HepG2 (cell line): ENCODE results near the gene OXLD1. TPM values are rescaled to one million over a fixed set of nuclear protein-coding genes. Genes with fewer than 3 reads are reported as not detected.

Source experiments
- ASH2L ChIP-seq: fragments of 300-600, 200-600 bp; sonication (generic); IDR thresholded peaks from 2 replicates; pipeline ENCODE4 v1.7.0; 2017; ENCODE audit warnings: low read depth, mild to moderate bottlenecking, moderate library complexity, mixed read lengths, low read length; ENCODE audit not compliant: insufficient read length
- KDM5A ChIP-seq: fragments of 200-600 bp; sonication (generic); IDR thresholded peaks from 2 replicates; pipeline ENCODE4 v1.7.0; 2018; ENCODE audit warnings: antibody characterized with exemption, mild to moderate bottlenecking, low read length, borderline replicate concordance
- KLF12 ChIP-seq: sonication (generic); formaldehyde crosslinking; IDR thresholded peaks from 2 replicates; pipeline ENCODE4 v1.4.0; 2020; ENCODE audit warnings: missing genetic modification reagents, borderline replicate concordance
- MED8 ChIP-seq: sonication (generic); formaldehyde crosslinking; IDR thresholded peaks from 2 replicates; pipeline ENCODE4 v1.8.1; 2023; ENCODE audit warnings: mild to moderate bottlenecking, missing genetic modification reagents; ENCODE audit not compliant: insufficient replicate concordance
- NFKB2 ChIP-seq: sonication (generic); formaldehyde crosslinking; IDR thresholded peaks from 2 replicates; pipeline ENCODE4 v1.4.0; 2020; ENCODE audit warnings: missing genetic modification reagents, borderline replicate concordance
- SPEN ChIP-seq: sonication (generic); formaldehyde crosslinking; IDR thresholded peaks from 2 replicates; pipeline ENCODE4 v1.5.1; 2020; ENCODE audit warnings: low read depth, mild to moderate bottlenecking, missing genetic modification reagents
- SRF ChIP-seq: IDR thresholded peaks from 2 replicates; pipeline ENCODE4 v1.6.1; 2011; ENCODE audit warnings: mild to moderate bottlenecking, low read depth, low read length, moderate library complexity
- SSRP1 ChIP-seq: IDR thresholded peaks from 2 replicates; pipeline ENCODE4 v1.6.1; 2016; ENCODE audit warnings: control low read depth
- SYNCRIP ChIP-seq: fragments of 200-400 bp; formaldehyde crosslinking; IDR thresholded peaks from 2 replicates; pipeline ENCODE4 v1.6.1; 2018; ENCODE audit warnings: mild to moderate bottlenecking, low read depth, low read length; ENCODE audit not compliant: insufficient read depth
- TEAD3 ChIP-seq: optimal IDR thresholded peaks from 2 replicates; pipeline ENCODE3; 2016; ENCODE audit warnings: borderline replicate concordance
- XRCC5 ChIP-seq: fragments of 200-400 bp; formaldehyde crosslinking; optimal IDR thresholded peaks from 2 replicates; pipeline ENCODE3; 2017; ENCODE audit warnings: mild to moderate bottlenecking, low read length
- ZBTB42 ChIP-seq: sonication (generic); formaldehyde crosslinking; IDR thresholded peaks from 2 replicates; pipeline ENCODE4 v1.5.0; 2020; ENCODE audit warnings: mild to moderate bottlenecking, missing genetic modification reagents
- ZFP41 ChIP-seq: sonication (generic); formaldehyde crosslinking; IDR thresholded peaks from 2 replicates; pipeline ENCODE4 v1.4.0; 2020; ENCODE audit warnings: mild to moderate bottlenecking, missing genetic modification reagents, borderline replicate concordance
- ZNF18 ChIP-seq: sonication (generic); formaldehyde crosslinking; IDR thresholded peaks from 2 replicates; pipeline ENCODE4 v1.8.0; 2022; ENCODE audit warnings: mild to moderate bottlenecking, missing genetic modification reagents; ENCODE audit not compliant: insufficient replicate concordance
- ZNF251 ChIP-seq: sonication (generic); formaldehyde crosslinking; IDR thresholded peaks from 2 replicates; pipeline ENCODE4 v1.9.0; 2021; ENCODE audit warnings: mild to moderate bottlenecking, missing genetic modification reagents
- ZNF354B ChIP-seq: sonication (generic); formaldehyde crosslinking; IDR thresholded peaks from 2 replicates; pipeline ENCODE4 v1.8.0; 2022; ENCODE audit warnings: mild to moderate bottlenecking, missing genetic modification reagents
- ZNF484 ChIP-seq: sonication (generic); formaldehyde crosslinking; IDR thresholded peaks from 2 replicates; pipeline ENCODE4 v1.5.1; 2020; ENCODE audit warnings: mild to moderate bottlenecking, low read depth, missing genetic modification reagents, borderline replicate concordance
- ZNF552 ChIP-seq: sonication (generic); formaldehyde crosslinking; IDR thresholded peaks from 2 replicates; pipeline ENCODE4 v1.9.0; 2022; ENCODE audit warnings: missing genetic modification reagents, mild to moderate bottlenecking, borderline replicate concordance
- ZNF556 ChIP-seq: sonication (generic); formaldehyde crosslinking; IDR thresholded peaks from 2 replicates; pipeline ENCODE4 v1.4.0; 2020; ENCODE audit warnings: mild to moderate bottlenecking, missing genetic modification reagents, borderline replicate concordance
- ZNF558 ChIP-seq: sonication (generic); formaldehyde crosslinking; IDR thresholded peaks from 2 replicates; pipeline ENCODE4 v1.9.0; 2022; ENCODE audit warnings: mild to moderate bottlenecking, missing genetic modification reagents, borderline replicate concordance
- ZNF563 ChIP-seq: sonication (generic); formaldehyde crosslinking; IDR thresholded peaks from 2 replicates; pipeline ENCODE4 v1.8.0; 2022; ENCODE audit warnings: mild to moderate bottlenecking, moderate library complexity, missing genetic modification reagents
- ZNF567 ChIP-seq: sonication (generic); formaldehyde crosslinking; IDR thresholded peaks from 2 replicates; pipeline ENCODE4 v1.8.1; 2023; ENCODE audit warnings: mild to moderate bottlenecking, missing genetic modification reagents, borderline replicate concordance
- ZNF737 ChIP-seq: sonication (generic); formaldehyde crosslinking; IDR thresholded peaks from 2 replicates; pipeline ENCODE4 v1.5.0; 2020; ENCODE audit warnings: missing genetic modification reagents, mild to moderate bottlenecking, borderline replicate concordance
- ZNF781 ChIP-seq: sonication (generic); formaldehyde crosslinking; IDR thresholded peaks from 2 replicates; pipeline ENCODE4 v1.5.1; 2020; ENCODE audit warnings: borderline replicate concordance, mild to moderate bottlenecking, missing genetic modification reagents; ENCODE audit errors: not compliant biosample characterization
- polyA plus RNA-seq, 8 experiments: library from polyadenylated mRNA; depleted of rRNA in 3 of 8; stranded (reverse) in 7 of 8; unstranded in 1 of 8; fragments of >200 nt; fragmentation: Illumina TruSeq in 4 of 8; extraction: Trizol in 4 of 8; gene quantifications; 2 replicates each; pipeline versions ENCODE4 v1.2.1 to v1.2.3, GENCODE V29; 2011 to 2016; ENCODE audit warnings: low read depth in 4 of 8, missing spikeins in 1 of 8, mixed read lengths in 1 of 8; ENCODE audit not compliant: insufficient read depth in 1 of 8
- total RNA-seq, 5 experiments: library from RNA; depleted of rRNA; stranded (reverse); fragments of >200 nt; fragmentation: Illumina TruSeq; extraction: Trizol; gene quantifications; 2 replicates each; pipeline ENCODE4 v1.2.3, GENCODE V29; 2016; ENCODE audit warnings: low read depth in 1 of 5
- TF ChIP-seq, protein P1 (sequence below), 2 experiments: sonication (generic) in 1 of 2; formaldehyde crosslinking in 1 of 2; IDR thresholded peaks; 2 replicates each; pipeline versions ENCODE4 v1.4.0 to v1.6.1; 2018 to 2020; ENCODE audit warnings: missing genetic modification reagents in 2 of 2, borderline replicate concordance in 1 of 2, low read depth in 1 of 2, mild to moderate bottlenecking in 1 of 2, missing biosample characterization in 1 of 2

Gene OXLD1
- total and polyA plus RNA-seq, 2 of the 13 experiments (the other 11 are each of a cell fraction or from before 2014, with no cell fraction given): 27.1 to 37.5 TPM

- TF ChIP-seq KLF12 (CRISPR knock-in tag) (0 out of 2 replicates have a peak, but pooled peaks have one; percentile 29), SPEN (CRISPR knock-in tag) (peak; percentile 14; the same call in 1 of the 2 replicates), SYNCRIP (no peak), ASH2L (peak; percentile 57), NFKB2 (CRISPR knock-in tag) (peak; percentile 80; the same call in 1 of the 2 replicates), SRF (no peak), ZNF552 (peak; percentile 78), XRCC5 (peak; percentile 8), TEAD3 (CRISPR knock-in tag) (peak; percentile 5), SSRP1 (CRISPR knock-in tag) (no peak), ZNF558 (CRISPR knock-in tag) (no peak), ZNF484 (CRISPR knock-in tag) (0 out of 2 replicates have a peak, but pooled peaks have one; percentile 65), ZNF737 (no peak), MED8 (CRISPR knock-in tag) (peak; percentile 46), ZNF781 (no peak), ZNF354B (no peak), ZNF18 (CRISPR knock-in tag) (peak; percentile 40), ZNF567 (CRISPR knock-in tag) (peak; percentile 70; the same call in 1 of the 2 replicates), ZNF251 (CRISPR knock-in tag) (no peak), ZNF563 (0 out of 2 replicates have a peak, but pooled peaks have one; percentile 50), KDM5A (no peak; the same call in 1 of the 2 replicates), ZNF556 (peak; percentile 72; the same call in 1 of the 2 replicates), ZBTB42 (CRISPR knock-in tag) (0 out of 2 replicates have a peak, but pooled peaks have one; percentile 76), ZFP41 (CRISPR knock-in tag) (0 out of 2 replicates have a peak, but pooled peaks have one; percentile 48)
- TF ChIP-seq, protein P1, sequence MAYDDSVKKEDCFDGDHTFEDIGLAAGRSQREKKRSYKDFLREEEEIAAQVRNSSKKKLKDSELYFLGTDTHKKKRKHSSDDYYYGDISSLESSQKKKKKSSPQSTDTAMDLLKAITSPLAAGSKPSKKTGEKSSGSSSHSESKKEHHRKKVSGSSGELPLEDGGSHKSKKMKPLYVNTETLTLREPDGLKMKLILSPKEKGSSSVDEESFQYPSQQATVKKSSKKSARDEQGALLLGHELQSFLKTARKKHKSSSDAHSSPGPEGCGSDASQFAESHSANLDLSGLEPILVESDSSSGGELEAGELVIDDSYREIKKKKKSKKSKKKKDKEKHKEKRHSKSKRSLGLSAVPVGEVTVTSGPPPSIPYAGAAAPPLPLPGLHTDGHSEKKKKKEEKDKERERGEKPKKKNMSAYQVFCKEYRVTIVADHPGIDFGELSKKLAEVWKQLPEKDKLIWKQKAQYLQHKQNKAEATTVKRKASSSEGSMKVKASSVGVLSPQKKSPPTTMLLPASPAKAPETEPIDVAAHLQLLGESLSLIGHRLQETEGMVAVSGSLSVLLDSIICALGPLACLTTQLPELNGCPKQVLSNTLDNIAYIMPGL (CRISPR knock-in tag; IDR thresholded peaks at IDR 0.05; ENCODE audit: borderline replicate concordance in 1 of 2, low read depth in 1 of 2): peak in 1 of 2 experiments; percentile 59; a peak in 2 of 4 replicates
These were observed 46.1 kb upstream of the OXLD1 start (continued) for GRCh38 chr17:81712468-81713003.
